Prostate gland (tissue), 2 donors: ENCODE results near the gene PRKAG2. TPM values are rescaled to one million over a fixed set of nuclear protein-coding genes. Genes with fewer than 3 reads are reported as not detected.

ENCODE experiments used
- DNase-seq: peaks from one replicate; pipeline ENCODE4 v3.0.0-alpha.2; 2019; ENCODE audit warnings: low spot score
- H3K27ac ChIP-seq, 2 donors: fragments of 200-600 bp; sonication (generic); 2 replicates each; pipeline ENCODE4 v1.5.1; 2017 to 2019
- H3K27me3 ChIP-seq: fragments of 200-600 bp; sonication (generic); replicated peaks from 2 replicates; pipeline ENCODE4 v1.5.1; 2019; ENCODE audit not compliant: insufficient read depth
- H3K36me3 ChIP-seq, 2 donors: fragments of 200-600 bp; sonication (generic); 1 replicate in 1 of 2; 2 replicates in 1 of 2; pipeline versions ENCODE4 v1.5.1 to v1.8.1; 2017 to 2019
- H3K4me1 ChIP-seq: fragments of 200-600 bp; sonication (generic); replicated peaks from 2 replicates; pipeline ENCODE4 v1.5.1; 2019
- H3K4me3 ChIP-seq, 2 donors: fragments of 200-600 bp; sonication (generic); 2 replicates each; pipeline ENCODE4 v1.5.1; 2017 to 2019
- H3K9me3 ChIP-seq: fragments of 200-600 bp; sonication (generic); 2 replicates; pipeline ENCODE4 v1.5.1; 2017
- CTCF ChIP-seq, 4 experiments: fragments of 200-600 bp in 2 of 4; fragments of 450-650 bp in 2 of 4; sonication (generic) in 2 of 4; IDR thresholded peaks; 1 replicate in 3 of 4; 2 replicates in 1 of 4; pipeline ENCODE4 v1.5.1; 2016 to 2019; ENCODE audit warnings: antibody characterized with exemption in 4 of 4, mild to moderate bottlenecking in 2 of 4, moderate library complexity in 2 of 4
- POLR2A ChIP-seq: fragments of 450-650 bp; IDR thresholded peaks from one replicate; pipeline ENCODE4 v1.6.1; 2016; ENCODE audit warnings: antibody characterized with exemption, mild to moderate bottlenecking
- POLR2AphosphoS5 ChIP-seq: sonication (generic); formaldehyde crosslinking; IDR thresholded peaks from one replicate; pipeline ENCODE4 v1.6.1; 2017; ENCODE audit warnings: antibody characterized with exemption
- WGBS: methylation state at CpG from one replicate; pipeline ENCODE4 v1.1.5; 2018; 5-methylcytosine and 5-hydroxymethylcytosine counted together
- intact Hi-C: fragments of 100-400 bp; cut with DNase I; formaldehyde crosslinking; loops from one replicate; pipeline ENCODE4 v1.14.2; 2022
- total RNA-seq, 2 donors: library from RNA; depleted of rRNA; stranded (reverse); fragments of >200 nt; gene quantifications; one replicate each; pipeline ENCODE4 v1.1.0, GENCODE V29; 2016

PRKAG2 gene
- total RNA-seq, 2 donors from 2014 or later, result 31.6 to 38.1 TPM

GRCh38 chr7:151794508-151795167 lies 82.3 kb downstream of the PRKAG2 start:
- DNase-seq, result no peak
- Histone ChIP-seq H3K27me3 (no peaks in the 10 kb centered on the region), H3K4me3 (no peak overlapping the region), H3K27ac (no peak overlapping the region), H3K36me3 (no peaks in the 10 kb centered on the region), H3K4me1 (no peaks in the 10 kb centered on the region), H3K9me3 (no peaks in the 10 kb centered on the region)
- intact Hi-C loops, result no loop called here
- WGBS, result 76% methylated on average over 16 of the region's 16 CpGs
- TF ChIP-seq CTCF (IDR thresholded peaks at IDR 0.05) (no peak), POLR2A (no peak), POLR2AphosphoS5 (no peak)

- 87% methylated on average over 18 of the region's 18 CpGs for WGBS
- no peak for DNase-seq
- H3K4me3 ChIP-seq, result no peak overlapping the region
- intact Hi-C loops, result no loop called here
- H3K4me1 ChIP-seq, result no peaks in the 10 kb centered on the region
- H3K27me3 ChIP-seq, result no peaks in the 10 kb centered on the region
- H3K9me3 ChIP-seq, result no peaks in the 10 kb centered on the region
- no peak overlapping the region for H3K27ac ChIP-seq
- TF ChIP-seq CTCF (IDR thresholded peaks at IDR 0.05) (no peak), POLR2AphosphoS5 (no peak)
- H3K36me3 ChIP-seq, result no peaks in the 10 kb centered on the region
Observed at GRCh38 chr7:151793991-151794507, 82.9 kb downstream of the PRKAG2 start.

GRCh38 chr7:151793531-151793951 lies 83.4 kb downstream of the PRKAG2 start:
- H3K4me3 ChIP-seq, result no peak overlapping the region
- intact Hi-C loops, result no loop called here
- 95% methylated on average over 14 of the region's 14 CpGs for WGBS
- TF ChIP-seq POLR2AphosphoS5 (no peak), POLR2A (no peak), CTCF (IDR thresholded peaks at IDR 0.05) (no peak)
- no peaks in the 10 kb centered on the region for H3K9me3 ChIP-seq
- H3K27ac ChIP-seq, result no peak overlapping the region
- no peaks in the 10 kb centered on the region for H3K27me3 ChIP-seq
- H3K4me1 ChIP-seq, result no peaks in the 10 kb centered on the region
- no peaks in the 10 kb centered on the region for H3K36me3 ChIP-seq
- no peak for DNase-seq

GRCh38 chr7:151792636-151793035 lies 84.3 kb downstream of the PRKAG2 start:
- 75% methylated on average over 16 of the region's 16 CpGs for WGBS
- no peak overlapping the region for H3K27ac ChIP-seq
- intact Hi-C loops, result no loop called here
- H3K27me3 ChIP-seq, result no peaks in the 10 kb centered on the region
- no peaks in the 10 kb centered on the region for H3K36me3 ChIP-seq
- no peak for DNase-seq
- TF ChIP-seq CTCF (IDR thresholded peaks at IDR 0.05) (no peak), POLR2AphosphoS5 (no peak)
- no peaks in the 10 kb centered on the region for H3K9me3 ChIP-seq
- no peak overlapping the region for H3K4me3 ChIP-seq
- no peaks in the 10 kb centered on the region for H3K4me1 ChIP-seq

GRCh38 chr7:151792086-151792485 lies 84.8 kb downstream of the PRKAG2 start:
- 94% methylated on average over 2 of the region's 2 CpGs for WGBS
- Histone ChIP-seq H3K27ac (no peak overlapping the region), H3K27me3 (no peaks in the 10 kb centered on the region), H3K9me3 (no peaks in the 10 kb centered on the region), H3K36me3 (no peaks in the 10 kb centered on the region), H3K4me3 (no peak overlapping the region), H3K4me1 (no peaks in the 10 kb centered on the region)
- intact Hi-C loops, result no loop called here
- TF ChIP-seq CTCF (IDR thresholded peaks at IDR 0.05), result no peak
- no peak for TF ChIP-seq POLR2A
- TF ChIP-seq POLR2AphosphoS5, result no peak
- no peak for DNase-seq
